T-helper 17 cell (primary cell): ENCODE data around the gene GCKR. TPM values are rescaled to one million over a fixed set of nuclear protein-coding genes. Genes with fewer than 3 reads are reported as not detected.

Source experiments
- ATAC-seq: fragments of 150-1000 bp; cut with Tn5 transposase; 2 replicates; pipeline ENCODE4 v1.10.0; 2021; ENCODE audit warnings: mild to moderate bottlenecking, moderate library complexity
- DNase-seq, 3 donors: peaks; one replicate each; pipeline versions ENCODE4 v3.0.0 to v3.0.0-alpha.2; 2020 to 2021
- H3K9me3 ChIP-seq: one replicate; pipeline ENCODE4 v1.7.0; 2013; ENCODE audit warnings: low read length, mild to moderate bottlenecking; ENCODE audit not compliant: control insufficient read depth, poor library complexity, severe bottlenecking
- H3K27ac Mint-ChIP-seq: one replicate; pipeline ENCODE4 v1.8.0; 2022; ENCODE audit warnings: mild to moderate bottlenecking, moderate library complexity, mixed read lengths
- H3K27me3 Mint-ChIP-seq: one replicate; pipeline ENCODE4 v1.8.0; 2022; ENCODE audit warnings: mixed read lengths
- H3K36me3 Mint-ChIP-seq: one replicate; pipeline ENCODE4 v1.8.0; 2022; ENCODE audit warnings: low read depth, mixed read lengths
- H3K4me1 Mint-ChIP-seq: one replicate; pipeline ENCODE4 v1.8.0; 2022; ENCODE audit warnings: mild to moderate bottlenecking, mixed read lengths
- H3K4me3 Mint-ChIP-seq: one replicate; pipeline ENCODE4 v1.8.0; 2022; ENCODE audit warnings: mild to moderate bottlenecking, moderate library complexity, mixed read lengths
- total RNA-seq, 4 donors: library from RNA in 2 of 4; stranded (reverse) in 2 of 4; gene quantifications; one replicate each; pipeline ENCODE4 v1.2.3 and lab custom pipeline; 2022 to 2026

Gene GCKR
- total RNA-seq, 2 donors from 2014 or later: not detected

GRCh38 chr2:27494944-27495554 is 1.6 kb upstream of the GCKR start, which contains the start of gene FNDC4:
TSS of gene FNDC4 (minus strand) at chr2:27495200. CDS start at chr2:27494679, 521 bp downstream.
- Mint-ChIP-seq H3K4me3 (peak within 1 kb of the TSS; percentile 86), H3K27ac (no peak within 1 kb of the TSS), H3K36me3 (peaks cover 13% of the 10 kb centered on the region), H3K27me3 (peaks cover 51% of the 10 kb centered on the region), H3K4me1 (peaks cover 18% of the 10 kb centered on the region)
- DNase-seq: peak in 2 of 3 donors; percentile 20 to 27
- peak; percentile 74 for ATAC-seq
- H3K9me3 ChIP-seq: no peaks in the 10 kb centered on the region

- DNase-seq (no peak), ATAC-seq (no peak)
- H3K4me3 Mint-ChIP-seq: peak overlapping the region; percentile 86
Observed at GRCh38 chr2:27495840-27496356, 741 bp upstream of the GCKR start.

GRCh38 chr2:27497288-27497627 is 619 bp downstream of the GCKR start:
- Mint-ChIP-seq H3K4me3 (no peak overlapping the region), H3K36me3 (peaks cover 13% of the 10 kb centered on the region), H3K27me3 (peaks cover 51% of the 10 kb centered on the region), H3K27ac (no peak overlapping the region), H3K4me1 (peaks cover 16% of the 10 kb centered on the region)
- ATAC-seq: no peak
- H3K9me3 ChIP-seq: no peaks in the 10 kb centered on the region
- no peak for DNase-seq

More at GRCh38 chr2:27495840-27496356, 741 bp upstream of the GCKR start:
- H3K36me3 Mint-ChIP-seq: peaks cover 13% of the 10 kb centered on the region
- H3K9me3 ChIP-seq: no peaks in the 10 kb centered on the region
- H3K4me1 Mint-ChIP-seq: peaks cover 16% of the 10 kb centered on the region
- no peak overlapping the region for H3K27ac Mint-ChIP-seq
- H3K27me3 Mint-ChIP-seq: peaks cover 51% of the 10 kb centered on the region

- Mint-ChIP-seq H3K36me3 (peaks cover 16% of the 10 kb centered on the region), H3K27ac (no peak overlapping the region), H3K4me3 (no peak overlapping the region), H3K4me1 (peaks cover 16% of the 10 kb centered on the region), H3K27me3 (peaks cover 43% of the 10 kb centered on the region)
- DNase-seq (no peak), ATAC-seq (no peak)
- no peaks in the 10 kb centered on the region for H3K9me3 ChIP-seq
Observed at GRCh38 chr2:27498975-27499374, 2.3 kb downstream of the GCKR start.

- no peaks in the 10 kb centered on the region for H3K9me3 ChIP-seq
- peaks cover 7% of the 10 kb centered on the region for H3K4me1 Mint-ChIP-seq
- no peak overlapping the region for H3K27ac Mint-ChIP-seq
- peaks cover 11% of the 10 kb centered on the region for H3K36me3 Mint-ChIP-seq
- ATAC-seq (no peak), DNase-seq (no peak)
- H3K27me3 Mint-ChIP-seq: peaks cover 32% of the 10 kb centered on the region
- H3K4me3 Mint-ChIP-seq: no peak overlapping the region
Observed at GRCh38 chr2:27501042-27501441, 4.4 kb downstream of the GCKR start.

GRCh38 chr2:27502142-27502541 is 5.5 kb downstream of the GCKR start:
- H3K4me3 Mint-ChIP-seq: no peak overlapping the region
- peaks cover 32% of the 10 kb centered on the region for H3K27me3 Mint-ChIP-seq
- ATAC-seq: no peak
- peaks cover 4% of the 10 kb centered on the region for H3K4me1 Mint-ChIP-seq
- no peak overlapping the region for H3K27ac Mint-ChIP-seq
- no peak for DNase-seq
- H3K9me3 ChIP-seq: no peaks in the 10 kb centered on the region
- peaks cover 7% of the 10 kb centered on the region for H3K36me3 Mint-ChIP-seq

GRCh38 chr2:27506587-27506986 is 9.9 kb downstream of the GCKR start:
- peaks cover 12% of the 10 kb centered on the region for H3K27me3 Mint-ChIP-seq
- DNase-seq: no peak
- no peaks in the 10 kb centered on the region for H3K9me3 ChIP-seq
- H3K36me3 Mint-ChIP-seq: peaks cover 3% of the 10 kb centered on the region
- H3K4me3 Mint-ChIP-seq: no peak overlapping the region
- H3K4me1 Mint-ChIP-seq: no peaks in the 10 kb centered on the region
- ATAC-seq: no peak
- no peak overlapping the region for H3K27ac Mint-ChIP-seq

GRCh38 chr2:27507293-27507692 is 10.7 kb downstream of the GCKR start:
- Mint-ChIP-seq H3K27me3 (peaks cover 12% of the 10 kb centered on the region), H3K4me3 (no peak overlapping the region), H3K4me1 (no peaks in the 10 kb centered on the region), H3K36me3 (peaks cover 3% of the 10 kb centered on the region), H3K27ac (no peak overlapping the region)
- ATAC-seq (no peak), DNase-seq (no peak)
- H3K9me3 ChIP-seq: no peaks in the 10 kb centered on the region

- Mint-ChIP-seq H3K4me3 (no peak overlapping the region), H3K36me3 (no peaks in the 10 kb centered on the region), H3K27ac (no peak overlapping the region), H3K4me1 (no peaks in the 10 kb centered on the region), H3K27me3 (peaks cover 19% of the 10 kb centered on the region)
- DNase-seq: no peak
- H3K9me3 ChIP-seq: no peaks in the 10 kb centered on the region
- no peak for ATAC-seq
Observed at GRCh38 chr2:27509326-27509725, 12.7 kb downstream of the GCKR start.

- no peak for ATAC-seq
- H3K4me1 Mint-ChIP-seq: no peaks in the 10 kb centered on the region
- H3K9me3 ChIP-seq: no peaks in the 10 kb centered on the region
- peaks cover 54% of the 10 kb centered on the region for H3K27me3 Mint-ChIP-seq
- no peak overlapping the region for H3K4me3 Mint-ChIP-seq
- DNase-seq: no peak
- H3K27ac Mint-ChIP-seq: no peak overlapping the region
- H3K36me3 Mint-ChIP-seq: peaks cover 5% of the 10 kb centered on the region
Observed at GRCh38 chr2:27518113-27518781, 21.6 kb downstream of the GCKR start.

- Mint-ChIP-seq H3K4me3 (no peak overlapping the region), H3K4me1 (no peaks in the 10 kb centered on the region), H3K27ac (no peak overlapping the region), H3K27me3 (peaks cover 58% of the 10 kb centered on the region), H3K36me3 (peaks cover 5% of the 10 kb centered on the region)
- ATAC-seq (no peak), DNase-seq (no peak)
- no peaks in the 10 kb centered on the region for H3K9me3 ChIP-seq
Observed at GRCh38 chr2:27518782-27519113, 22.1 kb downstream of the GCKR start.

GRCh38 chr2:27520316-27520715 is 23.7 kb downstream of the GCKR start:
- Mint-ChIP-seq H3K4me1 (no peaks in the 10 kb centered on the region), H3K27me3 (peaks cover 65% of the 10 kb centered on the region), H3K36me3 (peaks cover 7% of the 10 kb centered on the region), H3K27ac (no peak overlapping the region), H3K4me3 (no peak overlapping the region)
- no peak for DNase-seq
- ATAC-seq: no peak
- no peaks in the 10 kb centered on the region for H3K9me3 ChIP-seq

GRCh38 chr2:27522400-27522945 is 25.8 kb downstream of the GCKR start:
- ATAC-seq (no peak), DNase-seq (no peak)
- Mint-ChIP-seq H3K4me3 (no peak overlapping the region), H3K27ac (no peak overlapping the region), H3K4me1 (no peaks in the 10 kb centered on the region), H3K36me3 (peaks cover 7% of the 10 kb centered on the region), H3K27me3 (peaks cover 67% of the 10 kb centered on the region)
- no peaks in the 10 kb centered on the region for H3K9me3 ChIP-seq
